SK-N-SH treated with all-trans-retinoic acid at 6 μM for 48 hours (cell line): ENCODE measurements around the gene SKI.

Experiments
- ARNTL ChIP-seq: fragments of 450-650 bp; formaldehyde crosslinking; IDR thresholded peaks from 2 replicates; pipeline ENCODE4 v1.5.0; 2020; ENCODE audit warnings: low read depth, mild to moderate bottlenecking, moderate library complexity, borderline replicate concordance
- CREB5 ChIP-seq: fragments of 250-450 bp; sonication (Bioruptor Pico); IDR thresholded peaks from 2 replicates; pipeline ENCODE4 v1.5.1; 2020; ENCODE audit warnings: low read depth, mild to moderate bottlenecking, moderate library complexity
- GLIS3 ChIP-seq: fragments of 250-450 bp; sonication (Bioruptor Pico); IDR thresholded peaks from 2 replicates; pipeline ENCODE4 v1.5.0; 2020; ENCODE audit warnings: mild to moderate bottlenecking, moderate library complexity
- OSR1 ChIP-seq: fragments of 250-450 bp; sonication (Bioruptor Pico); IDR thresholded peaks from 2 replicates; pipeline ENCODE4 v1.8.0; 2022; ENCODE audit warnings: moderate library complexity, mild to moderate bottlenecking, inconsistent platforms
- PATZ1 ChIP-seq: fragments of 250-450 bp; sonication (Bioruptor Pico); IDR thresholded peaks from 2 replicates; pipeline ENCODE4 v1.8.0; 2020; ENCODE audit warnings: mild to moderate bottlenecking, moderate library complexity, borderline replicate concordance
- PPARA ChIP-seq: fragments of 250-450 bp; sonication (Bioruptor Pico); IDR thresholded peaks from 2 replicates; pipeline ENCODE4 v1.5.0; 2020; ENCODE audit warnings: mild to moderate bottlenecking, borderline replicate concordance
- ZC3H10 ChIP-seq: fragments of 250-450 bp; sonication (Bioruptor Pico); IDR thresholded peaks from 2 replicates; pipeline ENCODE4 v1.5.1; 2021; ENCODE audit warnings: mild to moderate bottlenecking, moderate library complexity
- ZFP30 ChIP-seq: fragments of 450-650 bp; formaldehyde crosslinking; IDR thresholded peaks from 2 replicates; pipeline ENCODE4 v1.5.0; 2022; ENCODE audit warnings: mild to moderate bottlenecking, moderate library complexity
- ZNF70 ChIP-seq: fragments of 450-650 bp; formaldehyde crosslinking; IDR thresholded peaks from 2 replicates; pipeline ENCODE4 v1.5.0; 2020; ENCODE audit warnings: mild to moderate bottlenecking, moderate library complexity
- ZNF8 ChIP-seq: fragments of 450-650 bp; formaldehyde crosslinking; IDR thresholded peaks from 2 replicates; pipeline ENCODE4 v1.5.0; 2020; ENCODE audit warnings: mild to moderate bottlenecking, moderate library complexity

DNA sequence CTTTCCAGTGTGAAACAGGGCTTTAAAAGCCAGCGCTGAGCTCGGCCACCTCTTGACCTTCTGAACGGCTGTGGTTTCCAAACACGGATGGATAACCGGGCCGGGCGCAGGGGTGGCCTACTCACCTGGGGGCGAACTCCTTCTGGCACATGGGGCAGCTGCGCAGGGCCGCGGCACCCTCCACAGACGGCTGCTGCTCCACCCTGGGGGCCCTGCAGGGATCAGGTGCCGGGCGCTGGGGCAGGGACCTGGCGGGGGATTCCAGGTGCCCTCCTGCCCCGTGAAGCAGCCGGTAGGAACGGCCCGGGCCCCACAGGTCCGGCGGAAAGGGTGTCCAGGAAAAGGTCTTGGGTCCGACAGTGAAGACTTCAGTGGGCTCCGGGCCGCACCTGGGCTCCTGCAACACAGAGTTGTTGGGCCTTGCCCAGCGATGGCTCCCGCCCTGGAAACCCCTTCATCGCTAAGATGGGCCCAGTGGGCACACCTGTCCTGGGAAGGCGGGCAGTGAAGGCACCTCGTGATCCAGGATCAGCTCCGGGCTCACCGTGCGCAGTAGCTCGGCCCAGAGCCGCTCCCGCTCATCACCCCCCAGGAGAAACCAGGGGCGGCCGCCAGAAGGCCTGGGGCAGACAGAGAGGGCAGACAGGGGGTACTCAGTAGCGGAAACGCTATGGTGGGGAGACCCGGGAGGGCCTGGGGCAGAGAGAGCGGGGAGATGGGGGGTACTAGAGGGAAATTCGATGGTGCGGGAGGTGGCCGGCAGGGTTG, 34.4 kb upstream of the SKI start:
- TF ChIP-seq ZNF8 (CRISPR knock-in tag) (no peak), CREB5 (CRISPR knock-in tag) (no peak), OSR1 (CRISPR knock-in tag) (no peak), ARNTL (CRISPR knock-in tag) (no peak), ZFP30 (CRISPR knock-in tag) (no peak), ZNF70 (CRISPR knock-in tag) (no peak), GLIS3 (no peak), PATZ1 (CRISPR knock-in tag) (no peak; the same call in 1 of the 2 replicates), PPARA (CRISPR knock-in tag) (no peak), ZC3H10 (CRISPR knock-in tag) (no peak)
